Stimulated activated effector memory CD8-positive, alpha-beta T cell treated with anti-CD3 and anti-CD28 coated beads, Interleukin-12 subunit alpha, Interleukin-12 subunit beta, amount 100 ng/mL, for 72 hours (primary cell): ENCODE measurements around the gene PLEKHA8.
"Not testable (repeated sequence)": the region's sequence is repeated elsewhere in the genome, so short reads cannot be mapped to it uniquely, and the experiment has no call there.

Source experiments
- ATAC-seq: fragments of 150-1000 bp; cut with Tn5 transposase; 2 replicates; pipeline ENCODE4 v1.10.0; 2021
- DNase-seq, 2 donors: peaks; one replicate each; pipeline ENCODE4 v3.0.0; 2021 to 2022; ENCODE audit warnings: low spot score in 2 of 2
- H3K27ac Mint-ChIP-seq: one replicate; pipeline ENCODE4 v1.8.0; 2022; ENCODE audit warnings: mild to moderate bottlenecking, mixed read lengths
- H3K36me3 Mint-ChIP-seq: one replicate; pipeline ENCODE4 v1.8.0; 2022; ENCODE audit warnings: mild to moderate bottlenecking, mixed read lengths
- H3K4me1 Mint-ChIP-seq: one replicate; pipeline ENCODE4 v1.8.0; 2022; ENCODE audit warnings: mixed read lengths
- H3K4me3 Mint-ChIP-seq: one replicate; pipeline ENCODE4 v1.8.0; 2022; ENCODE audit warnings: mild to moderate bottlenecking, mixed read lengths
- H3K9me3 Mint-ChIP-seq: one replicate; pipeline ENCODE4 v1.8.0; 2022; ENCODE audit warnings: mixed read lengths

The PLEKHA8 gene

DNA sequence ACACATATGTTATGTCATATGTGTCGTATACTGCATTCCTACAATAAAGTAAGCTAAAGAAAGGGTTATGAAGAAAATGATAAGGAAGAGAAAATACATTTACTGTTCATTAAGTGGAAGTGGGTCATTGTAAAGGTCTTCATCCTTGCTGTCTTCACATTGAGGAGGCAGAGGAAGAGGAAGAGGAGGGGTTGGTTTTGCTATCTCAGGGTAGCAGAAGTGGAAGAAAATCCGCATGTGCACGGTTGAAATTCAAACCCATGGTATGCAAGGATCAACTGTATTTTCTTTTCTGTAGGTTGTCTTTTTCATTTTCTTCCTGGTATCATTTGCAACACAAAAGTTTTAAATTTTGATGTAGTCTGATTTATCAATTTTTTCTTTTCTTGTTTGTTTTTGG is 6.3 kb downstream of the PLEKHA8 start:
- Mint-ChIP-seq H3K4me1 (peaks cover 13% of the 10 kb centered on the region), H3K36me3 (no peaks in the 10 kb centered on the region), H3K9me3 (no peaks in the 10 kb centered on the region), H3K4me3 (no peak overlapping the region), H3K27ac (no peak overlapping the region)
- ATAC-seq (no peak), DNase-seq (no peak)

DNA sequence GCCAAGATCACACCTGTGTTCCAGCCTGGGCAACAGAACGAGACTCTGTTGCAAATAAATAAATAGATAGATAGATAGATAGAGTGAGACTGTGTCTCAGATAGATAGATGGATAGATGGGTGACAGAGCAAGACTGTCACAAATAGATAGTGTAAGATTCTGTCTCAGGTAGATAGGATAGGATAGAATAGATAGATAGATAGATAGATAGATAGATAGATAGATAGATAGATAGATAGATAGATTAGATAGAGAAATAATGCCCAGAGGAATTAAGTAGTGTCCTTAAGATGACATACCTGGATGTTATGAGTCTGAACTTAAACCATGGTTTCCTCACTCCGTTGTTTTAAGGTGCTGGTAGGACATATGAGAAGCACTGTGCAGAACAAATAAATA is 8.0 kb downstream of the PLEKHA8 start:
- H3K36me3 Mint-ChIP-seq: no peaks in the 10 kb centered on the region
- peaks cover 17% of the 10 kb centered on the region for H3K4me1 Mint-ChIP-seq
- DNase-seq (no peak), ATAC-seq (no peak)
- H3K27ac Mint-ChIP-seq: no peak overlapping the region
- H3K4me3 Mint-ChIP-seq: no peak overlapping the region
- H3K9me3 Mint-ChIP-seq: no peaks in the 10 kb centered on the region

DNA sequence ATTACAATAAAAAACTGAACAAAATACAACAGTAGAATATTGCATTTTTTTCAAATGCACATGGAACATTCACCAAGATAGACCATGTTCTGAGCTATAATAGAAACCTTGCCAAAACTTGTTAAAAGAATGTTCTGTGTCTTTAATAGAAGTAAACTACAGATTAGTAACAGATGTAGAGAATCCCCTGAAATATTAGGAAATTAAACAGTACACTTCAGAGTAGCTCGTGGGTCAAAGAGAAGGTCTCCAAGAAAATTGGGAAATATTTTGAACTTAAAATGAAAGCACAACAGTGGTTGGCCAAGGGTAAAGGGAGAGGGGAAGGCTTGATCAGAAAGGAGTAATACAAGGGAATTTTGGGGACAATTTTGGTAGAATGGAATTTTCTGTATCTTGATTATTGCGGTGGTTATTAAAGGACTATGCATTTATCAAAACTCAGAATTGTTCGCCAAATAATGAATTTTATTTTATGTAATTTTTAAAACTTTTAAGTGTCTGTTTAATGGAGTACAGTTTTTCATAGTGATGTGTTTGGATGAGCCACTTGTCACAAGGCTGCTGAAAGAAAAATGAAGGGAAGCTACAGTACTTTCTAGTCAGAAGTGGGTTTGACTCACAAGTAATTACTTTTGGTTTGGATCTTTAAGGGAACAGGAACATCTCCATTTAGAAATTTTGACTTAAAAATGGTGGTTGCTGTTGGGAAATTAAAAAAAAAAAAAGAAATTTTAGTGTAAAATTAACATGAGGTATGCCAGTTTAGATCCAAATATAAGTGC is 10.2 kb downstream of the PLEKHA8 start:
- Mint-ChIP-seq H3K9me3 (no peaks in the 10 kb centered on the region), H3K36me3 (no peaks in the 10 kb centered on the region), H3K27ac (no peak overlapping the region), H3K4me1 (peaks cover 20% of the 10 kb centered on the region), H3K4me3 (no peak overlapping the region)
- no peak for ATAC-seq
- DNase-seq: no peak

DNA sequence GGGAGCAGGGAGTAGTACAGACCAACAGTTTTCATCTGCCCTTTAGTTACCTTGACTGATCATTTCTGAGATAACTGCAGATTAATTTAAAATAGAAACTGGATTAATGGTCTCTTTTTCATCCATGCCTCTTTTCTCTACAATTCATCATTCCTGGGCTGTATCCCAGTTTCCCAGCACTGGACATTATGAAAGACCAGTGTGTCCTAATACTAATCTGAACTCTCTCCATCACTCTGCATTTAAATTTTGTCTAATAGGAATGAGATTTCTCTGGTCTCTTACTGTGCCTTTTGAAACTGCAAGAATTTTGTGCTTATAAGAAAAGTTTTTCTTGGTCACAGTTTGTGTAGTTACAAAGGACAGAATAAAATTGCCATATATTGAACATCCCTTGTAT is 12.7 kb downstream of the PLEKHA8 start:
- Mint-ChIP-seq H3K9me3 (no peaks in the 10 kb centered on the region), H3K4me3 (no peak overlapping the region), H3K27ac (no peak overlapping the region), H3K36me3 (no peaks in the 10 kb centered on the region), H3K4me1 (peaks cover 19% of the 10 kb centered on the region)
- DNase-seq (no peak), ATAC-seq (no peak)

DNA sequence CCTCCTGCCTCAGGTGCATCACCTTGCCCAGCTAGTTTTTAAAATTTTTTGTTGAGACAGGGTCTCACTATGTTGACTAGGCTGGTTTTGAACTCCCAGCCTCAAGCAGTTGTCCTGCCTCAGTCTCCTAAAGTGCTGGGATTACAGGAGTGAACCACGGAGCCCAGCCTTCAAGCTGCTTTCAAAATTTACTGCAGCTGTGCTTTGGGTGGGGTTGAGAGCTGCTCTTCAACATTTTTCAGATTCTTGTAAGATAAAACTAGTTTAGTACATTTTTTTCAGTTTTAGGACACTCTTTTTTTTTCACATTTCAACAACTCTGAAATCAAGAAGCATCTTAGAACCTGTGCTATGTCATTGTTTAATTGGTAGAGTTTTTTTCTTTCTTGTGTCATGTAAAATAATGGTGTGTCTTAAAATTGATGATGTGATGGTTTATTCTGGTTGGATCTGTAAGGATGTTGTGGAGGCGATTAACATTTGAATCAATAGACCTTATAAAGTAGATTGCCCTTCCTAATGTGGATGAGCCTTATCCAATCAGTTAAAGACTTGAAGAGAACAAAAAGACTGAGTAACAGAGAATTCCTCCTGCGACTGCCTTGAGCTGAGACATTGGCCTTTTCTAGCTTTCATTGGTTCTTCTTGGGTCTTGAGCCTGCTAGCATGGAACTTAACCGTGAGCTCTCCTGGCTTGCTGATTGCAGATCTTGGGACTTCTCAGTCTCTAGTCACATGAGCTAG is 13.5 kb downstream of the PLEKHA8 start:
- Mint-ChIP-seq H3K4me3 (no peak overlapping the region), H3K27ac (no peak overlapping the region), H3K9me3 (no peaks in the 10 kb centered on the region), H3K4me1 (peaks cover 14% of the 10 kb centered on the region), H3K36me3 (no peaks in the 10 kb centered on the region)
- DNase-seq (no peak), ATAC-seq (no peak)

DNA sequence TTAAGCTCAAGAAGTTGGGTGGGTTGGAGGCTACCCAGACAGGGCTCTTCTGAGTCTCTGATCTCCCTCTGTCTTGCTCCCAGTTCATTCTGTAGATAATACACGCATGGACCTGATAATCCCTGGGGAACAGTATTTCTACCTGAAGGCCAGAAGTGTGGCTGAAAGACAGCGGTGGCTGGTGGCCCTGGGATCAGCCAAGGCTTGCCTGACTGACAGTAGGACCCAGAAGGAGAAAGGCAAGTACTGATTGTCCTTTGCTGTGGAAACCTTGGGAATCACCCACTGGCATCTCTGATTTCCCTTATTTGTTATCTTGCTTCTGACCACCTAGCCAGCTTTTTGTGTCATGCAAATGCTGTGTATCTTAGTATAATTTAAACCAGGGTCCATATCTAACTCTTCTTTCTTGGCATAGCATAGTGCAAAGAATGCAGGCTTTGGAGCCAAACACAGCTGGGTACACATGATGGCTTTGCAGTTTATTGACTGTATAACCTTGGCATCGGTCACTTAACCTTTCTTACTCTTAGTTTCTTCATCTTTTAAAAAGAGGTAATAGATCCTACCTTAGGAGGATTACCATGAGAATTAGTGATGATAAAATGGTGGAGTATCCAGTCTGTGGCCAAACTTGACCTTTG is 18.0 kb downstream of the PLEKHA8 start:
- no peak for DNase-seq
- no peak overlapping the region for H3K27ac Mint-ChIP-seq
- H3K4me1 Mint-ChIP-seq: peaks cover 9% of the 10 kb centered on the region
- ATAC-seq: no peak
- peaks cover 18% of the 10 kb centered on the region for H3K36me3 Mint-ChIP-seq
- no peaks in the 10 kb centered on the region for H3K9me3 Mint-ChIP-seq
- H3K4me3 Mint-ChIP-seq: no peak overlapping the region

DNA sequence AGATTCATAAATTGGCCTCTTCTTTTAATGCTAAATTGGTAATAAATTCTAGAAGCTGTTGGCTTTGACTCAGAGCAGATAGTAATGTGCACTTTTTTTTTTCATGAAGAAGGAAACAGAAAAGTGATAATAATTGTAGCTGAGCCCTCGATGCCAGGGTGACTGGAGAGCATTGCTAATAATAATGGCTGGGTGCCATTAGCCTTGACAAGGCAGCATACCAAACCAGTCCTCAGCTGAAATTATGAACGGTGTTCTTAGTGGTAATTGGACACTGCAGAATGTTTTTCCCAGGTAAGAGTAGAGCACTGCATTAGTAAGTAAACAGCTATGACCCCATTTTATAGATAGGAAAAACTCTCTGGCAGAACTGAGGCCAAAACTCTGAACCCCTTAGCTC is 18.9 kb downstream of the PLEKHA8 start:
- H3K4me3 Mint-ChIP-seq: no peak overlapping the region

DNA sequence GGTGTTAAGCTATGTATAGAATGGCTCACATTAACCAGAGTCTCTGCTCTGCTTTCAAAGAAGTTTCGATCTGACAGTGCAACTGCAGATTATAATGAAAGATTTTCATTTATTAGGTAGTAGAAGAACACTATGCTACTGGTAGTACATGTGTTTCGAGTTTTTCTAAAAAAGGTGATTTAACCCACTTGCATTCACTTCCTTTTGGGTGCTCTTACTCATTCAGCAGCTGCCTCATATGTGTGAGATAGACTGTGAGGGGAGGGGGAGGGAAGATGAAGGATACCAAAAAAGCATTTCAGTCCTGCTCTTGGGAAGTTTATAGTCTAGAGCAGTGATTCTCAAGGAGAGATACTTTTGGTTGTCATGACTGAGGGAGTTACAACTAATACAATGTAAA is 20.4 kb downstream of the PLEKHA8 start:
- DNase-seq (no peak), ATAC-seq (no peak)
- Mint-ChIP-seq H3K27ac (no peak overlapping the region), H3K36me3 (peaks cover 39% of the 10 kb centered on the region), H3K4me3 (no peak overlapping the region), H3K9me3 (no peaks in the 10 kb centered on the region), H3K4me1 (no peaks in the 10 kb centered on the region)

More for the DNA sequence above, 18.9 kb downstream of the PLEKHA8 start:
- H3K27ac Mint-ChIP-seq: no peak overlapping the region
- no peaks in the 10 kb centered on the region for H3K9me3 Mint-ChIP-seq
- peaks cover 3% of the 10 kb centered on the region for H3K4me1 Mint-ChIP-seq
- DNase-seq (no peak), ATAC-seq (no peak)
- H3K36me3 Mint-ChIP-seq: peaks cover 25% of the 10 kb centered on the region

DNA sequence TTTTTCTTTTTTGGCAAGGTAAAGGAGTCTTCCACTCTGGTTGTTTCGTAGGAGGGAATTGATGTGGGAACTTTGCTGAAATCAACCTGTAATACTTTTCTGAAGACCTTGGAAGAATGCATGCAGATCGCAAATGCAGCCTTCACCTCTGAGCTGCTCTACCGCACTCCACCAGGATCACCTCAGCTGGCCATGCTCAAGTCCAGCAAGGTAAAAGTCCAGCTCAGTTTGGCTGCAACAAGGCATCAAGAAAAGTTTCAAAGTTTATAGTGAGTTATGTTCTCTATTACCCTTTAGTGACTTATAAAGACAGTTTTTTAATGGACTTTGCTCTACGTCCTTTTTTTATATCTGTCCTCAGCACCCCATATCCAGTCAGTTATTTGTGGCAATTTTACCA is 21.0 kb downstream of the PLEKHA8 start:
- Mint-ChIP-seq H3K4me3 (no peak overlapping the region), H3K9me3 (no peaks in the 10 kb centered on the region), H3K36me3 (peaks cover 40% of the 10 kb centered on the region), H3K27ac (no peak overlapping the region), H3K4me1 (no peaks in the 10 kb centered on the region)
- ATAC-seq (no peak), DNase-seq (no peak)

DNA sequence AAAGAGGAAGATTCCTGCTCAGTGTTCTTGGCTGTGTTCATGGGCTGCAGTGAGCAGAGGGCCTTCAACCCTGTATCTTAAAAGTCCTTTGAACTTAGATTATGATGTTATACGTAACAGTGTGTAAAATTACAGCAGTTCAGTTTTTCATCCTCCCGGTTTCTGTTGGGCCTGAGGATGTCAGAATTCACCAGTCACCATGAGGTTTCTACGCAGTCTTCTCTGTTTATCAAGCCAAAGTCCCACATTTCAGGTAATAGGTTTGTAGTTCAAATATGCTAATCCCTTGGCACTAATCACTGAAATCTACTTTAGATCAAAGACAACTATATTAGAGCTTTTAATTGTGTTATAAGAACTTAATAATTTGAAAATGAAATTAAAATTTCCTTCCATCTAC is 24.9 kb downstream of the PLEKHA8 start:
- no peaks in the 10 kb centered on the region for H3K9me3 Mint-ChIP-seq

DNA sequence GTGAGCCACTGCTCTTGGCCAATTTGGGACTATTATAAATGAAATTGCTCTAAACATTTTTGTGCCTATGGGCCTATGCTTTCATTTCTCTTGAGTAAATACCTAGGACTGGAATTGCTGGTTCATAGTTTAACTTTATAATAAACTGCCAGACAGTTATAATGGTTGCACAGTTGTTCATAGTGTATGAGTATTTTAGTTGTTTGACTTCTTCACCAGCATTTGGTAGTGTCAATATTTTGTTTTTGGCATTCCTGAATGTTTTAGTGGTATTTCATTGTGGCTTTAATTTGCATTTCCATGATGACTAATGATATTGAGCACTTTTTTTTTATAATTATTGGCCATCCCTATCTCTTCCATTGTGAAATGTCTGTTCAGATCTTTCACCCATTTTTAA is 29.5 kb downstream of the PLEKHA8 start:
- H3K9me3 Mint-ChIP-seq: no peaks in the 10 kb centered on the region
- H3K27ac Mint-ChIP-seq: no peak overlapping the region
- H3K4me3 Mint-ChIP-seq: no peak overlapping the region
- DNase-seq (no peak), ATAC-seq (no peak)
- H3K4me1 Mint-ChIP-seq: no peaks in the 10 kb centered on the region
- H3K36me3 Mint-ChIP-seq: peaks cover 46% of the 10 kb centered on the region

More for the DNA sequence above, 24.9 kb downstream of the PLEKHA8 start:
- Mint-ChIP-seq H3K4me3 (no peak overlapping the region), H3K4me1 (no peaks in the 10 kb centered on the region), H3K36me3 (peaks cover 50% of the 10 kb centered on the region), H3K27ac (no peak overlapping the region)
- ATAC-seq: no peak
- no peak for DNase-seq

DNA sequence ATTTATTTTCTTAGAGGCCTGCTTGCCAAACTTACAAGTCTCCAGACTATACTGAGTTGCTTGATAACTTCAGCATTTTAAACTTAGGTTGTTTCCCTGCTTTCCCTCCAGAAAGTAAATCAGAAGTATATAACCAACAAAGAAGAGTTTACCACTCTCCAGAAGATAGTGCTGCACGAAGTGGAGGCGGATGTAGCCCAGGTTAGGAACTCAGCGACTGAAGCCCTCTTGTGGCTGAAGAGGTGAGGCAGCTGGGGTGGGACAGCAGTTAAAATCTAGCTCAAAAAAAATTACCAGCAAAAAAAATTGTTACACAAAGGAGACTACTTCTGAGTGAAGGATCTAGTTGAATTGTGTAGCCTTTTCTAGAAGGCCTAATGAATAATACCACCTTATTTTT is 33.6 kb downstream of the PLEKHA8 start:
- H3K9me3 Mint-ChIP-seq, H3K27ac Mint-ChIP-seq, H3K4me1 Mint-ChIP-seq, H3K4me3 Mint-ChIP-seq, DNase-seq: not testable (repeated sequence)
- peak; percentile 67 for ATAC-seq
- peaks cover 33% of the 10 kb centered on the region for H3K36me3 Mint-ChIP-seq

DNA sequence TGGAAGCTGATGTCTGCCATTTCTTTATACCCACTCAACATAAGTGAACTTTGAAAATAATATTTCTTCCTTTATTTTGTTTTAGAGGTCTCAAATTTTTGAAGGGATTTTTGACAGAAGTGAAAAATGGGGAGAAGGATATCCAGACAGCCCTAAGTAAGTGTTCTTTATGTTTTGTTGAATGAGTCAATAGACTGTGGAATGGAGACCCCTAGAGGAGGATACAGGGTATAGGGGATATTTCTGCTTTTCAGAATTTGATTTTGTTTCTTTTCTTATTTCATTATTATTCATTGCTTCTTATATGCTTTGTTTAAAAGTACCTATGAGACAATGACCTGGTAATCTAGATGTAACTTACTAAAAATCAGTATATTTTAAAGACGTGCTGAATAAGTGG is 34.4 kb downstream of the PLEKHA8 start:
- H3K9me3 Mint-ChIP-seq: no peaks in the 10 kb centered on the region
- no peak for DNase-seq

DNA sequence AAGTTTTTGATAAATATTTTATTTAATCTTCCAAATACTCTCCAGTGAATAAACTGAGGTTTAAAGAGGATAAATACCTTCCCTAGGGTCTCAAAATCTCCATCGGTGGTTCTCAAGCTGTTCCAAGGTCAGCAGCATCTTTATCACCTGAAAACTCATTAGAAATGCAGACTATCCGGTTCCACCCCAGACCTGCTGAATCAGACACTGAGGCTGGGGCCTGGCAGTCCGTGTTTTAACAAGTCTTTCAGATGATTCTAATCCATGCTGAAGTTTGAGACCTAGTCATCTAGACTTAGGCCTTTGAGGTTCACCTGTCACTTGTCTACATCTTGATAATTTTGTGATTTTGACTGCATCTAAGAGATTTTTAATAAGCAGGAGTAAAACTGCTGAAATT is 37.5 kb downstream of the PLEKHA8 start:
- no peak overlapping the region for H3K4me3 Mint-ChIP-seq
- no peak for ATAC-seq
- H3K27ac Mint-ChIP-seq: no peak overlapping the region
- no peaks in the 10 kb centered on the region for H3K4me1 Mint-ChIP-seq
- peaks cover 20% of the 10 kb centered on the region for H3K36me3 Mint-ChIP-seq
- DNase-seq: no peak
- H3K9me3 Mint-ChIP-seq: no peaks in the 10 kb centered on the region

More for the DNA sequence above, 34.4 kb downstream of the PLEKHA8 start:
- no peak overlapping the region for H3K4me3 Mint-ChIP-seq
- H3K27ac Mint-ChIP-seq: no peak overlapping the region
- peaks cover 28% of the 10 kb centered on the region for H3K36me3 Mint-ChIP-seq
- no peaks in the 10 kb centered on the region for H3K4me1 Mint-ChIP-seq
- ATAC-seq: no peak

DNA sequence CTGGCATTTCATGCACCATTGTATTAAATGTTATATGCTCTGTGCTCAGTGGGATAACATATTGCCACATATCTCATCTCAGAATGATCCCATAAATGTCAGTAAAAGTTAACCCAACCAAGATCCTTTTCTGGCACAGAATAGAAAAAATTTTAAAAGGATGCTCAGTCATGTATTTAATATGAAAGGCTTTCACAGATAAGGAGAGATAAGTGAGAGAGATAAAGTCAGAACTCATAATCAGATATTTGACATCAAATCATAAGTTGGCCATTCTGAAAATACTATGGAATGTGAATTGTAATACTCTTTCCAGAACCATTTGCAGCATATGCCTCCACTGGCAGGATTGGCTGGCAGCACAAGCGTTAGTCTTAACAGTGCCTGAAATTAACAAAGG is 38.5 kb downstream of the PLEKHA8 start:
- no peaks in the 10 kb centered on the region for H3K9me3 Mint-ChIP-seq

DNA sequence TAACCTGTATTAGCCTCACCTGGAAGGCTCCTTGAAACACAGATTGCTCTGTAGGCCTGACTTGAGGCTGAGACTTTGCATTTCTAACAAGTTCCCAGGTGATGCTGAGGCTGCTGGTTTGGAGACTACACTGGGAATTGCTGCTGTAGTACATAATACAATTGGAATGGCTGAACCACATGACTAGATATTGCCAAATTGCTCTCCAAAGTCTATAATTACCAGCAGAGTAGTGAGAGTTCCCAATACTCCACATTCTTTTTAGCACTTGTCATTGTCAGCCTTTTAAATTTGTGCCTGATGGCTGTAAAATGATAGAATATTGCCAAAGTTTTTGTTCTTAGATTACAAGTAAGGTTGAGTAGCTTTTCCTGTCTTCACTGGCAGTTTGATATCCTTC is 39.9 kb downstream of the PLEKHA8 start:
- peaks cover 14% of the 10 kb centered on the region for H3K36me3 Mint-ChIP-seq

More for the DNA sequence above, 38.5 kb downstream of the PLEKHA8 start:
- Mint-ChIP-seq H3K4me1 (no peaks in the 10 kb centered on the region), H3K36me3 (peaks cover 24% of the 10 kb centered on the region), H3K4me3 (no peak overlapping the region), H3K27ac (no peak overlapping the region)
- ATAC-seq: no peak
- DNase-seq: no peak

More for the DNA sequence above, 39.9 kb downstream of the PLEKHA8 start:
- no peak overlapping the region for H3K4me3 Mint-ChIP-seq
- H3K4me1 Mint-ChIP-seq: no peaks in the 10 kb centered on the region
- DNase-seq: no peak
- no peaks in the 10 kb centered on the region for H3K9me3 Mint-ChIP-seq
- H3K27ac Mint-ChIP-seq: no peak overlapping the region
- no peak for ATAC-seq
